ENCODE results near the gene FOXJ3.
A peak's percentile ranks its signal among the peaks of the same experiment; 100 is the strongest.

Gene FOXJ3

DNA sequence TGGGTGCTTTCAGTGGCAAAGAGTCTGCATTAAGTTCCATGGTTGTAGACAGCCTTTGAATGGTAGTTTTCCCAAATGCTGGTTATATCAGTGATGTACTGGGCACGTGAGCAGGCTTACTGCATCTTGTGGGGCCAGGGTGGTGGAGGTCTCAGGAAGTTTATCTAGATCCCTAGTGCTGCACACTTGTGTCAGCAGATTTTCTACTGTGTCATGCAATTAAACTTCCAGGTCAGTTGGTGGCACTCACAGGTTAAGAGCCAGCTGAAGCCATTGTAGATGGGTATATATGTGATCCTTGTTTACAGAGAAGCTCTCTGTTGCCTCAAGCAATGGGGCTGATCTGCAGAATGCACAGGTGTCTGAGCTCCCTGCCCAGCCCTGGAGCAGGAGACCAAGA lies 33.0 kb downstream of the FOXJ3 start:
- no peak for DNase-seq

DNA sequence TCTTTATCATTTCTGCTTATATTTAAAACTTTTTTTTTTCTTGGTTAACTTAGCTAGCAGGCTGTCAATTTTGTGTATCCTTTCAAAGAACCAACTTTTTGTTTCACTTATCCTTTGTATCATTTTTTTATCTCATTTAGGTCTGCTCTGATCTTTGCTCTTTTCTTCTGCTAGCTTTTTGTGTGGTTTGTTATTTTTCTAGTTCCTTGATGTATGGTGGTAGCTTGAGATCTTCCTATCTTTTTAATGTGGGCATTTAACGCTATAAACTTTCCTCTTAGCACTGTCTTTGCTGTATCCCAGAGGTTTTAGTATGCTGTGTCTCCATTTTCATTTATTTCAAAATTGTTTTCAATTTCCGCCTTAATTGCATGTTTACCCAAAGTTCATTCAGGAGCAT lies 36.5 kb downstream of the FOXJ3 start:
- DNase-seq, result no peak

DNA sequence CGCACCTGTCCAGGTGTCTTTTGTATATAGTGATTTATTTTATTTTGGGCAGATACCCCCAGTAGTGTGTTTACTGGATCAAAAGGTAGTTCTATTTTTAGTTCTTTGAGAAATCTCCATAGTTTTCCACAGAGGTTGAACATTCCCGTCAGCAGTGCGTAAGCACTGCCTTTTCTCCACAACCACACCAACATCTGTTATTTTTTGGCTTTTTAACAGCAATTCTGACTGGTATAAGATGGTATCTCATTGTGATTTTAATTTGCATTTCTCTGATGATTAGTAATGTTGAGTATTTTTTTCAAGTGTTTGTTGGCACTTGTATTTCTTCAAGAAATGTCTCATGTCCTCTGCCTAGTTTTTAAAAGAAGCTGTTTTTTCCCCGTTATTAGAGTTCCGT lies 39.2 kb downstream of the FOXJ3 start:
- no peak for DNase-seq

DNA sequence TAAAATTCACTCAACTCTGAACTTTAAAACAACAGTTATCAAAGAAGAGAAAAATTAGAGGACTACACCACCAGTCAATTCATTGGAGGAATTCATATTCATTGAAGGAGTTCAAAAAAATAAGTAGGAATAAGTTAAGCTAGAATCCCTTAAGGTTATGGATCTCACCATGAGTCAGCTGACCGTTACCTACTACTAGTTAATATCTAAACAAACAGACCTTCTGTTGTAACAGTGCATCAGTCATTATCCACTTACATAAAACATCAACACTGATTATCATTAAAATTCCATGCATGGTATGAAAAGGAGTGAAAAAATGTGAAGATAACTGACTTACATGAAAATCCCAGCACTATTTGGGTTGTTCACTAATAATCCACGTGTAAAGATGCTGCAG lies 44.9 kb downstream of the FOXJ3 start:
- DNase-seq, result no peak

DNA sequence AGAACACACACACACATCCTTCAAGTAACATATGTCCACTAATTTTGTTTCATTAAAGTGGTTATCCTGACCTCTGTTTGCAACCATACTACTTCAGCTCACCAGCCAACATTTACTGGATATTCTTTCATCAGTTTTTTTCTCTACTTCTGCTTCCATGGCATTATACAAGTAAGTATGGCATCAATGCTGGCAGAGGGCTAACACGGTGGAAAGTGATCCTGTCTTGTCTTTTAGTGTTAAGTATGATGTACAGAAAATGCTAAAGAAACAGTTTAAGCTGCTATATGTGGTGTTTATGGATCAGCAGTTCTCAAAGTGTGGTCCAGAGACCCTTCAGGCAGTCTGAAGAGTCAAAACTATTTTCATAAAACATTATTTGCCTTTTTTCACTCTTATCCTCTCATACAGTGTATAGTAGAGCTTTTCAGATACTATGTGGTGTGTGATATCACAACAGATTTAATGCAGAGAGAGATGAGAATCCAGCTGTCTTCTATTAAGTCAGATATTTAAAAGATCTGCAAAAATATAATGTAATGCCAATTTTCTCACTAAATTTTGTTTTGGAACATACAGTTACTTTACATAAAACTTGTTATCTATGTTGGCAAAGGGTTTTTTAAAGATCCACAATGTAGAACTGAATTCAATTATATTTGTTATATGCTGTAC lies 46.6 kb downstream of the FOXJ3 start:
- DNase-seq, result no peak

DNA sequence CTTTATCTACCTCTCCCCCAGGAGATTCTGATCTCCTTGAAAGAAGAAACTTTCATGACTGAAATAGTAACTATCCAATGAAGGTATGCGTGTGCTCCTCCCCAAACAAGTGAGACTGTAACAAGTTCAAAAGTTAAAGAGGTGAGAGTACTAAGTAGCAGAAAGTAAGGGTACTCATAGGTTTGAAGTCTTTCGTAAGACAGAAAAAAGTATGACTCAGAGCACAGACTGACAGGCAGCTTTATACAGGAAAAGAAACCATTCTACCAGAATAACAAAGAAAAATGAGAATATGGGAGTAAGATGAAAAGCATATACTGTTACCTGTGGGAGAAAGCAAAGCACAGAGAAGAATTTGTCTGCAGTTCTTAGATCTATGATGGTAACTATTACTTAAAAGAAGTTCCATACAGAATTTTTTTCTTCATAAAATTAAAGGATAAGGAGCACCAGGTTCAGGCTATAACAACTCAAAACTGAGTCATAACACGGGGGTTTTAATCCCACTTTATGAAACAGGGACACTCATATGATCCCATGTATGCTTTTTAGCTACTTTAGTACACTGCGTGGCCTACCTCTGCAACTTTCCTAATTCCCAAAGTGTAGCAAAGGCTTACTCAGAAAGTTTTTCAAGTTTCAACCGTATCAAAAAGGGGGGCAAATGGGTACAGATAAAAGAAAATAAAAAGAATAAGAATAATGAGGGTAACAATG lies 52.0 kb downstream of the FOXJ3 start:
- DNase-seq, result peak in 1 of 2 donors; percentile 42

GRCh38 chr1:42282024-42282579 lies 52.9 kb downstream of the FOXJ3 start:
- no peak for DNase-seq

DNA sequence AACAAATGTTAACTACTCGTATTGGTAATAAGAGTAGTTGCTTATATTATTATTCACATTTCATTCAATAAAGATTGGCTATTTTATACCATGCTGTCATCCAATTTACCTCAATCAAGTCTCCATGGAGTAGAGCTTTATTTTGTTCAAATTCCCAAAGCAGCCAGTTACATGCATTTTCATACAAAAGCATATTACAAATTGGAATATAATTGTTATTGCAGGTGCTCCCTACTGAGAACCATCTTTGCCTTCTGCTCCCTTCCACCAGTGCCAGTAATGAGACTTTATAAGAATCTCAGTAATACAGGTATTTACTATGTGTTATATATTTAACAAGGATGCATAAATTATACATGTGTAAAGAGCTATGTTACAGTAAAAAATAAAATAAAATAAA lies 54.2 kb downstream of the FOXJ3 start:
- DNase-seq, result no peak

GRCh38 chr1:42279055-42279454 lies 56.0 kb downstream of the FOXJ3 start:
- no peak for DNase-seq

GRCh38 chr1:42272920-42273319 lies 62.1 kb downstream of the FOXJ3 start:
- DNase-seq, result no peak

GRCh38 chr1:42267904-42268303 lies 67.1 kb downstream of the FOXJ3 start:
- no peak for DNase-seq

GRCh38 chr1:42266253-42267135 lies 68.5 kb downstream of the FOXJ3 start:
- DNase-seq, result no peak

DNA sequence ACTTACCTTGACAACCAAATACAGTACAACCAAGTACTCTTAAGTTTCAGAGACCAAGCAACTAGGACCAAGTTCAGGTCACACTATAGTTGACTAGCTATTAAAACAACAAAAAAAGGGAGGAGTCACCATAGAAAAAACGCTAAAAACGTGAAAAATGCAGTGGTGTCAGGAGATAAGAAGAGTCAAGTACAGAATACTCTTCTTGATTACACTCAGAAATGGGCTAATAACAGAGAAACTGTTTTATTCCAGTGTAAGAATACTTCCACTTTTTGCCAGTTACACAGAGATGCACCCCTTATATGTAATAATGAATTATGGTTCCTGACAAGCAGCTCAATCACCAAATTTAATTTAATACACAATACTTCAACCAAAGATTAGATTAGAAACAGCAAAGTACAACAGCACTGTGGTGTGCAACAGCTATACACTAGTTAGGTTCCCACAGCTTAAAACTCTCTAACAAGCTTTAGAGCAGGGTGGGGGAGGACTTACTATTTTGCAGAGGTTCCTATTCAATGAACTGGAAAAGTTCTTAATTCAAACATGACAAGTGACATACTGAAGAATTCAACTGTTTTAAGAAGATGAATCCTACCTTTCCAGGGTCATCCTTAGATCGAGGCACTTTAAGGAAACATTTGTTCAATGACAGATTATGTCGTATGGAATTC lies 70.4 kb downstream of the FOXJ3 start:
- no peak for DNase-seq

- no peak for DNase-seq
These were observed 72.0 kb downstream of the FOXJ3 start for GRCh38 chr1:42263019-42263418.

DNA sequence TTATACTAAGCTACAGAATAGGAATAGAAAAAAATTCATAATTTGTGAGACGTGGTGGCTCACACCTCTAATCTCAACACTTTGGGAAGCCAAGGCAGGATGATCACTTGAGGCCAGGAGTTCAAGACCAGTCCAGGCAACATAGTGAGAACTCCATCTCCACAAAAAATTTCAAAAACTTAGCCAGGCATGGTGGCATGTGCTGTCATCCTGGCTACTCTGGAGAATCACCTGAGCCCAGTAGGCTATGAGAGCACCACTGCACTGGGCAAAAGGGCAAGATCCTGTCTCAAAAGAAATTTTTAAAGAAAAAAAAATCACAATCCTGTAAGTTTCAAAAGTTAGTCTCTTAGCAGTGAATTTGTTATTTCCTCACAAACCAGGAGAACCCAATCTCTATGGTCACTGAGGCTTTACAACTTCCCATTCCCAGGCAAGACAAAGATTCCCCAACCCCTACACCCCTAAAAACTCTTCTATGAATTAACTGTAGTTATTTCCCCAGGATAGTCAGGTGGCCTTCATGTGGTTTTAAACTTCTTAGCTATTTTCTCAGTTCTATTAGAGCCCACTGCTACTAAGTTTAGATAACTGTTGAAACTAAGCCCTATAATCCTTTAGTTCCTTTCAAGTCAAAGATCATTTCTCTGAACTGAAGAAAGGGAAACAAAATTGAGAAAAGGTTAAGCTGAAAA lies 74.5 kb downstream of the FOXJ3 start:
- DNase-seq, result no peak

- DNase-seq, result no peak
These were observed 75.3 kb downstream of the FOXJ3 start for GRCh38 chr1:42259739-42260064.

- DNase-seq, result no peak
These were observed 75.8 kb downstream of the FOXJ3 start for GRCh38 chr1:42259059-42259738.

DNA sequence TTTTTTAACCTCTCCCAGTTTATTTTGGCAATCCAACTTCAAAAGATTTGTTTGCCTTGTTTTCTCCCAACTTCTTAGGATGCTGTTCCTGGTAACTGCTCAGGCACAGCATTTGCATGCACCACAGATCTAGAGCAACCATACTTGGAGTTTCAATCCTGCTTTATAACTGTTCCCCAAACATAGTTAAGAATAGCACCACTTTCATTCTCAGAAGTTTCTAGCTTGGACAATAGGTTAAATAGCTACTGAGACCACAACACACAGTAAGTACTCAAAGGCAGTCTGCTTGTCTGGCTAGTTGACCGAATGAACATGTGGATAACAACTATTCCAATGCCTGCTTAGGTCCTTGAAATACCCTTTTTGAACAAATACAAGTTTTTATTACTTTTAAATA lies 76.8 kb downstream of the FOXJ3 start:
- DNase-seq, result no peak

GRCh38 chr1:42251042-42251441 lies 84.0 kb downstream of the FOXJ3 start:
- DNase-seq, result no peak

GRCh38 chr1:42250164-42250563 lies 84.9 kb downstream of the FOXJ3 start:
- DNase-seq, result no peak

DNA sequence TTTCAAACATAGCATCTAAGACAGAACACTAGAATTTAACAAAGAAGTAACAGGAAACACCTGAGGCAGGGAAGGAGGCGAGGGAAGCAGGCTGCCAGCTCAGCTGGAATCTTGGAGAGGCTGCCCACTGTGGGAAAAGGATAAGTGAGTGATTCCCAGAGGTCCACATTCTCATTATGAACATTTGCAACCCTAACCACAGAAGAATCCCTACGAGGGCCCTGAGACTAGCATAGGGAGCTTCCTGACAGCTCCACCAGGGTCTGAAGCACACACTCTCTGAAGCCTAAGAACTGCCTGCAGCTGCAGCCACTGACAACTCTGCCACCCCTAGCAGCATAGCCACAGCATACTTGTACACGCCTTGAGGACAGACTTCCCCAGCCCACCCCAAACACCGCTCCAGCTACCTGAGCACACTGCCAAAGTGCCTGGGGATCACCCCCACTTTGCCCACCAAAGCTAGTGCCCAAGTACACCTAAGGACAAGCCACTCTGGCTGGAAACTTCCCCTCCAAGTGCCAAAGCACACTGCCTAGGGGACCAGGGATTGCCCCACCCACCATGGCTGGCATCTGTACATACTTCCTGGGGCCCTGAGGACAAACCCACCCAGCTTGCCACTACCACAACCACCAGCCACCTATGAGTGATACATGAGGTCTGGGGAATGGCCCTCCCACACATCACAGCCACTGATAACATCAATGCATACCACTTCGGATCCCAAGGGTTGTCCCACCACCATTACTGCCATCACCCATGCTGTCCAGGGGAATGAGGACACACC lies 93.9 kb downstream of the FOXJ3 start:
- DNase-seq, result no peak
